GM12878 (cell line): ENCODE measurements around the gene TNFSF4. TPM values are rescaled to one million over a fixed set of nuclear protein-coding genes. Genes with fewer than 3 reads are reported as not detected.

Experiments
- ATAC-seq: fragments of 200-7000 bp; cut with Tn5 transposase; 3 replicates; pipeline ENCODE4 v1.9.1; 2020; ENCODE audit warnings: mild to moderate bottlenecking, moderate library complexity
- BruUV-seq: library from RNA; stranded (reverse); fragments of 400-500 nt; replicated peaks from 2 replicates; lab custom pipeline; 2021; lab: Mats Ljungman, UMichigan
- CTCF ChIA-PET: fragments of 300-600 bp; sonication (Branson Sonifier 250); formaldehyde crosslinking; extraction: SDS; loops from one replicate; lab custom pipeline; 2021; ENCODE audit warnings: inconsistent platforms; lab: Yijun Ruan, JAX
- POLR2A ChIA-PET: fragments of 350-600 bp; formaldehyde crosslinking; extraction: SDS; loops from one replicate; lab custom pipeline; 2021; ENCODE audit warnings: inconsistent platforms; lab: Charles Lee
- RAD21 ChIA-PET: fragments of 300-600 bp; sonication (Branson Sonifier 250); formaldehyde crosslinking; loops from one replicate; lab custom pipeline; 2023; ENCODE audit warnings: antibody characterized with exemption; ENCODE audit not compliant: unreplicated experiment; lab: Charles Lee
- SMC1A ChIA-PET: fragments of 300-600 bp; sonication (Branson Sonifier 250); formaldehyde crosslinking; loops from one replicate; lab custom pipeline; 2023; ENCODE audit not compliant: unreplicated experiment, uncharacterized antibody; lab: Charles Lee
- DNase-seq: peaks from one replicate; pipeline ENCODE4 v3.0.0-alpha.2; 2011; ENCODE audit warnings: low read depth, low spot score
- FAIRE-seq: peaks from 3 replicates; lab custom pipeline; 2011; peaks lifted over from hg19 to GRCh38; lab: Jason Lieb, UNC
- H2AFZ ChIP-seq: 2 replicates; pipeline ENCODE4 v1.6.0; 2011; ENCODE audit warnings: low read depth, low read length, control low read depth; ENCODE audit not compliant: control insufficient read depth
- H3K27ac ChIP-seq: 2 replicates; pipeline ENCODE4 v1.5.1; 2011; ENCODE audit warnings: control low read depth; ENCODE audit not compliant: control insufficient read depth, insufficient read depth
- H3K27me3 ChIP-seq, 2 experiments: replicated peaks in 1 of 2; 2 replicates each; pipeline versions ENCODE4 v1.6.0 to v1.6.1; 2011; ENCODE audit warnings: low read length in 1 of 2; ENCODE audit not compliant: control insufficient read depth in 2 of 2, insufficient read depth in 2 of 2
- H3K36me3 ChIP-seq, 2 experiments: 2 replicates each; pipeline ENCODE4 v1.5.1; 2011; ENCODE audit warnings: low read length in 1 of 2; ENCODE audit not compliant: control insufficient read depth in 2 of 2, insufficient read depth in 2 of 2
- H3K4me1 ChIP-seq: 2 replicates; pipeline ENCODE4 v1.6.1; 2011; ENCODE audit warnings: mild to moderate bottlenecking, low read length, moderate library complexity, mixed read lengths; ENCODE audit not compliant: control insufficient read depth, insufficient read depth
- H3K4me2 ChIP-seq: 2 replicates; pipeline ENCODE4 v1.6.0; 2011; ENCODE audit warnings: control low read depth; ENCODE audit not compliant: control insufficient read depth, insufficient read depth
- H3K4me3 ChIP-seq: fragments of 200-600 bp; sonication (generic); 2 replicates; pipeline ENCODE4 v1.5.1; 2016
- H3K79me2 ChIP-seq: 2 replicates; pipeline ENCODE4 v1.6.0; 2011; ENCODE audit warnings: low read length; ENCODE audit not compliant: control insufficient read depth, insufficient read depth
- H3K9ac ChIP-seq: 2 replicates; pipeline ENCODE4 v1.8.0; 2011; ENCODE audit warnings: low read length, control low read depth, mixed read lengths; ENCODE audit not compliant: control insufficient read depth, insufficient read depth
- H3K9me3 ChIP-seq: replicated peaks from 3 replicates; pipeline ENCODE4 v1.5.1; 2011; ENCODE audit warnings: mild to moderate bottlenecking, low read length; ENCODE audit not compliant: control insufficient read depth, insufficient read depth
- H4K20me1 ChIP-seq: 2 replicates; pipeline ENCODE4 v1.6.0; 2011; ENCODE audit not compliant: control insufficient read depth, insufficient read depth
- BMI1 ChIP-seq: fragments of 450-650 bp; IDR thresholded peaks from 2 replicates; pipeline ENCODE4 v1.6.1; 2016; ENCODE audit warnings: mild to moderate bottlenecking, moderate library complexity, borderline replicate concordance
- DPF2 ChIP-seq: fragments of 450-650 bp; IDR thresholded peaks from 2 replicates; pipeline ENCODE4 v1.6.1; 2017; ENCODE audit warnings: mild to moderate bottlenecking
- EP300 ChIP-seq, 2 experiments: fragments of 150-350 bp in 1 of 2; IDR thresholded peaks; 2 replicates each; pipeline ENCODE4 v1.6.1; 2011 to 2012; ENCODE audit warnings: low read depth in 2 of 2, low read length in 2 of 2, borderline replicate concordance in 1 of 2, improper control_type of control experiment in 1 of 2, inconsistent platforms in 1 of 2; ENCODE audit not compliant: control insufficient read depth in 1 of 2
- ESRRA ChIP-seq: IDR thresholded peaks from 2 replicates; pipeline ENCODE4 v1.6.1; 2012; ENCODE audit warnings: mild to moderate bottlenecking, low read length, improper control_type of control experiment
- ETV6 ChIP-seq, 2 experiments: fragments of 450-650 bp in 1 of 2; IDR thresholded peaks in 1 of 2; conservative IDR thresholded peaks in 1 of 2; 2 replicates each; pipeline ENCODE4 v1.6.1; 2014; ENCODE audit warnings: antibody characterized with exemption in 1 of 2, borderline replicate concordance in 1 of 2, low read depth in 1 of 2, mild to moderate bottlenecking in 1 of 2, moderate library complexity in 1 of 2
- JUNB ChIP-seq: IDR thresholded peaks from 2 replicates; pipeline ENCODE4 v1.6.1; 2016; ENCODE audit warnings: antibody characterized with exemption, mild to moderate bottlenecking
- KDM1A ChIP-seq: fragments of 200-600 bp; sonication (generic); IDR thresholded peaks from 2 replicates; pipeline ENCODE4 v1.6.1; 2016; ENCODE audit warnings: borderline replicate concordance
- NFYA ChIP-seq: IDR thresholded peaks from 2 replicates; pipeline ENCODE4 v1.6.1; 2011; ENCODE audit warnings: low read depth, mild to moderate bottlenecking, low read length, improper control_type of control experiment, borderline replicate concordance
- NR2C1 ChIP-seq: fragments of 450-650 bp; IDR thresholded peaks from 2 replicates; pipeline ENCODE4 v1.6.1; 2017; ENCODE audit warnings: antibody characterized with exemption, mild to moderate bottlenecking, moderate library complexity
- NR2F1 ChIP-seq: fragments of 450-650 bp; conservative IDR thresholded peaks from 2 replicates; pipeline ENCODE4 v1.6.1; 2017; ENCODE audit warnings: mild to moderate bottlenecking
- POLR2AphosphoS5 ChIP-seq: IDR thresholded peaks from 2 replicates; pipeline ENCODE4 v1.6.1; 2011; ENCODE audit warnings: mild to moderate bottlenecking, low read length, inconsistent platforms
- RELA ChIP-seq: fragments of 450-650 bp; IDR thresholded peaks from 2 replicates; pipeline ENCODE4 v1.8.0; 2014; ENCODE audit warnings: borderline replicate concordance; ENCODE audit not compliant: partially characterized antibody
- SMARCA5 ChIP-seq: fragments of 450-650 bp; IDR thresholded peaks from 2 replicates; pipeline ENCODE4 v1.6.1; 2017; ENCODE audit warnings: mild to moderate bottlenecking
- SREBF1 ChIP-seq: IDR thresholded peaks from 2 replicates; pipeline ENCODE4 v1.6.1; 2012; ENCODE audit warnings: mild to moderate bottlenecking, low read length
- STAT3 ChIP-seq: IDR thresholded peaks from 2 replicates; pipeline ENCODE4 v1.6.1; 2011; ENCODE audit warnings: low read depth, low read length, improper control_type of control experiment
- ZNF207 ChIP-seq: fragments of 450-650 bp; IDR thresholded peaks from 2 replicates; pipeline ENCODE4 v1.6.1; 2014; ENCODE audit warnings: antibody characterized with exemption, mild to moderate bottlenecking, borderline replicate concordance
- ZNF24 ChIP-seq: fragments of 450-650 bp; IDR thresholded peaks from 2 replicates; pipeline ENCODE4 v1.6.1; 2017; ENCODE audit warnings: antibody characterized with exemption, mild to moderate bottlenecking
- WGBS: methylation state at CpG from one replicate; pipeline ENCODE4 v1.1.6; 2016; ENCODE audit warnings: low lambda C conversion rate; ENCODE audit not compliant: insufficient replicate concordance, insufficient coverage; ENCODE audit errors: missing lambda C conversion rate; 5-methylcytosine and 5-hydroxymethylcytosine counted together
- in situ Hi-C: fragments of 300-500 bp; cut with MboI; formaldehyde crosslinking; loops from 9 replicates; pipeline ENCODE4 v1.14.3; 2018; ENCODE audit warnings: mixed read lengths
- intact Hi-C: fragments of 100-400 bp; cut with micrococcal nuclease; formaldehyde crosslinking; loops from one replicate; pipeline ENCODE4 v1.14.2; 2022; ENCODE audit not compliant: unreplicated experiment
- polyA plus RNA-seq, 11 experiments: library from polyadenylated mRNA; depleted of rRNA in 4 of 11; unstranded in 6 of 11; stranded (reverse) in 5 of 11; fragments of >200 nt; fragmentation: Nextera tagmentation in 4 of 11; fragmentation: Illumina TruSeq in 1 of 11; extraction: Ambion mirVana in 4 of 11; extraction: Trizol in 1 of 11; gene quantifications; 1 replicate in 1 of 11; 2 replicates in 10 of 11; pipeline versions ENCODE4 v1.2.1 to v1.2.3, GENCODE V29; 2011 to 2016; ENCODE audit warnings: inconsistent platforms in 2 of 11, missing spikeins in 2 of 11, low read depth in 1 of 11
- total RNA-seq, 4 experiments: library from RNA; depleted of rRNA in 3 of 4; stranded (reverse); fragments of >200 nt in 3 of 4; fragmentation: Illumina TruSeq in 1 of 4; extraction: Trizol in 1 of 4; gene quantifications; 2 replicates each; pipeline versions ENCODE4 v1.2.1 to v1.2.3, GENCODE V29; 2013 to 2021
- TF ChIP-seq, protein P1 (sequence below): IDR thresholded peaks from 2 replicates; pipeline ENCODE4 v1.6.1; 2012; ENCODE audit warnings: mild to moderate bottlenecking, low read depth, low read length
- TF ChIP-seq, protein P2 (sequence below): IDR thresholded peaks from 2 replicates; pipeline ENCODE4 v1.6.1; 2011; ENCODE audit warnings: borderline replicate concordance, low read depth, mild to moderate bottlenecking, moderate library complexity, low read length; ENCODE audit not compliant: insufficient read depth, poor library complexity, severe bottlenecking
- TF ChIP-seq, protein P3 (sequence below): fragments of 450-650 bp; IDR thresholded peaks from 2 replicates; pipeline ENCODE4 v1.6.1; 2017; ENCODE audit warnings: low read depth, mild to moderate bottlenecking, moderate library complexity

The TNFSF4 gene
- total and polyA plus RNA-seq, 10 of the 15 experiments (the other 5 are each of a cell fraction or from before 2014, with no cell fraction given) = 8.1 to 31.0 (median 12.9) TPM

DNA sequence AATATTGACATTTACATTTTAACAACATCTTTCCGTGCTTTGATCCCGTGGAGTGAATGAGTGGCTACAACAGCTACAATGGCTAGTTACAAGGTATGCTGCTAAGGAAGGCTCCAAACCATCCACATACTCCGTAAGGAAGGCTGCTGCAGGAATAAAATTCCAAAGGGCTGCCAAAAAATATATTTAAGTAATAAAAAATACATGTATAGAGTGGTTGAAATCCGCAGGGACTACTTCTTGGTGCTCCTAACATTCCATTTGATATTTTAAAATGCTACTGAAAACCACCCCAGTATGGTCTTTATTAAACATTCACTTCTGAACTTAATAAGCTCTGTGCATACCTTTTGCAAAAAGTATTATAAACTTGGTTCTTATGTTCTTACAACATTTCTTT, 25.3 kb downstream of the TNFSF4 start:
- no peak overlapping the region for H2AFZ ChIP-seq
- ChIA-PET RAD21 (no interaction called here), POLR2A (no interaction called here), SMC1A (no interaction called here), CTCF (interaction anchor here (1.0 kb wide), 1 partner anchor 20 kb away, joined by 3 read pairs; no protein-coding TSS in a partner anchor)
- H3K4me1 ChIP-seq = no peaks in the 10 kb centered on the region
- H3K27ac ChIP-seq = no peak overlapping the region
- no peaks in the 10 kb centered on the region for H4K20me1 ChIP-seq
- H3K79me2 ChIP-seq = no peaks in the 10 kb centered on the region
- no peak for TF ChIP-seq KDM1A
- TF ChIP-seq, protein P1, sequence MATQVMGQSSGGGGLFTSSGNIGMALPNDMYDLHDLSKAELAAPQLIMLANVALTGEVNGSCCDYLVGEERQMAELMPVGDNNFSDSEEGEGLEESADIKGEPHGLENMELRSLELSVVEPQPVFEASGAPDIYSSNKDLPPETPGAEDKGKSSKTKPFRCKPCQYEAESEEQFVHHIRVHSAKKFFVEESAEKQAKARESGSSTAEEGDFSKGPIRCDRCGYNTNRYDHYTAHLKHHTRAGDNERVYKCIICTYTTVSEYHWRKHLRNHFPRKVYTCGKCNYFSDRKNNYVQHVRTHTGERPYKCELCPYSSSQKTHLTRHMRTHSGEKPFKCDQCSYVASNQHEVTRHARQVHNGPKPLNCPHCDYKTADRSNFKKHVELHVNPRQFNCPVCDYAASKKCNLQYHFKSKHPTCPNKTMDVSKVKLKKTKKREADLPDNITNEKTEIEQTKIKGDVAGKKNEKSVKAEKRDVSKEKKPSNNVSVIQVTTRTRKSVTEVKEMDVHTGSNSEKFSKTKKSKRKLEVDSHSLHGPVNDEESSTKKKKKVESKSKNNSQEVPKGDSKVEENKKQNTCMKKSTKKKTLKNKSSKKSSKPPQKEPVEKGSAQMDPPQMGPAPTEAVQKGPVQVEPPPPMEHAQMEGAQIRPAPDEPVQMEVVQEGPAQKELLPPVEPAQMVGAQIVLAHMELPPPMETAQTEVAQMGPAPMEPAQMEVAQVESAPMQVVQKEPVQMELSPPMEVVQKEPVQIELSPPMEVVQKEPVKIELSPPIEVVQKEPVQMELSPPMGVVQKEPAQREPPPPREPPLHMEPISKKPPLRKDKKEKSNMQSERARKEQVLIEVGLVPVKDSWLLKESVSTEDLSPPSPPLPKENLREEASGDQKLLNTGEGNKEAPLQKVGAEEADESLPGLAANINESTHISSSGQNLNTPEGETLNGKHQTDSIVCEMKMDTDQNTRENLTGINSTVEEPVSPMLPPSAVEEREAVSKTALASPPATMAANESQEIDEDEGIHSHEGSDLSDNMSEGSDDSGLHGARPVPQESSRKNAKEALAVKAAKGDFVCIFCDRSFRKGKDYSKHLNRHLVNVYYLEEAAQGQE = no peak
- TF ChIP-seq STAT3 = no peak
- TF ChIP-seq, protein P2, sequence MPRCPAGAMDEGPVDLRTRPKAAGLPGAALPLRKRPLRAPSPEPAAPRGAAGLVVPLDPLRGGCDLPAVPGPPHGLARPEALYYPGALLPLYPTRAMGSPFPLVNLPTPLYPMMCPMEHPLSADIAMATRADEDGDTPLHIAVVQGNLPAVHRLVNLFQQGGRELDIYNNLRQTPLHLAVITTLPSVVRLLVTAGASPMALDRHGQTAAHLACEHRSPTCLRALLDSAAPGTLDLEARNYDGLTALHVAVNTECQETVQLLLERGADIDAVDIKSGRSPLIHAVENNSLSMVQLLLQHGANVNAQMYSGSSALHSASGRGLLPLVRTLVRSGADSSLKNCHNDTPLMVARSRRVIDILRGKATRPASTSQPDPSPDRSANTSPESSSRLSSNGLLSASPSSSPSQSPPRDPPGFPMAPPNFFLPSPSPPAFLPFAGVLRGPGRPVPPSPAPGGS = no peak
- TF ChIP-seq NR2C1 = no peak
- TF ChIP-seq NFYA = no peak
- TF ChIP-seq JUNB = no peak
- TF ChIP-seq, protein P3, sequence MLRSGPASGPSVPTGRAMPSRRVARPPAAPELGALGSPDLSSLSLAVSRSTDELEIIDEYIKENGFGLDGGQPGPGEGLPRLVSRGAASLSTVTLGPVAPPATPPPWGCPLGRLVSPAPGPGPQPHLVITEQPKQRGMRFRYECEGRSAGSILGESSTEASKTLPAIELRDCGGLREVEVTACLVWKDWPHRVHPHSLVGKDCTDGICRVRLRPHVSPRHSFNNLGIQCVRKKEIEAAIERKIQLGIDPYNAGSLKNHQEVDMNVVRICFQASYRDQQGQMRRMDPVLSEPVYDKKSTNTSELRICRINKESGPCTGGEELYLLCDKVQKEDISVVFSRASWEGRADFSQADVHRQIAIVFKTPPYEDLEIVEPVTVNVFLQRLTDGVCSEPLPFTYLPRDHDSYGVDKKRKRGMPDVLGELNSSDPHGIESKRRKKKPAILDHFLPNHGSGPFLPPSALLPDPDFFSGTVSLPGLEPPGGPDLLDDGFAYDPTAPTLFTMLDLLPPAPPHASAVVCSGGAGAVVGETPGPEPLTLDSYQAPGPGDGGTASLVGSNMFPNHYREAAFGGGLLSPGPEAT = no peak
- no peak for TF ChIP-seq EP300 (IDR thresholded peaks at IDR 0.05; ENCODE audit: borderline replicate concordance in 1 of 2, control insufficient read depth in 1 of 2, low read depth in 2 of 2, low read length in 2 of 2)
- TF ChIP-seq POLR2AphosphoS5 = no peak
- no peak for TF ChIP-seq ZNF24
- TF ChIP-seq SREBF1 = no peak
- no peak for TF ChIP-seq ZNF207
- no peak for TF ChIP-seq ETV6 (conservative IDR thresholded peaks at IDR 0.05 in 1 of 2, IDR thresholded peaks at IDR 0.05 in 1 of 2; ENCODE audit: borderline replicate concordance in 1 of 2, low read depth in 1 of 2)
- TF ChIP-seq BMI1 = no peak
- TF ChIP-seq DPF2 = no peak
- no peak for TF ChIP-seq RELA
- no peak for TF ChIP-seq SMARCA5
- no peak for TF ChIP-seq NR2F1
- no peak for TF ChIP-seq ESRRA
- FAIRE-seq (no peak), DNase-seq (no peak), ATAC-seq (no peak)
- no peaks in the 10 kb centered on the region; a peak in 1 of 4 replicates for H3K36me3 ChIP-seq
- no peak overlapping the region for H3K9ac ChIP-seq
- intact Hi-C loops = no loop called here
- no peaks in the 10 kb centered on the region for H3K27me3 ChIP-seq
- no peaks in the 10 kb centered on the region; the same call in 2 of the 3 replicates for H3K9me3 ChIP-seq
- no TSS peak for BruUV-seq
- H3K4me3 ChIP-seq = no peak overlapping the region
- no peak overlapping the region for H3K4me2 ChIP-seq
- in situ Hi-C loops = no loop called here
- WGBS = 50% methylated on average over 4 of the region's 4 CpGs
